Left kidney (tissue), 8 donors: ENCODE measurements around the gene AQP1. TPM values are rescaled to one million over a fixed set of nuclear protein-coding genes. Genes with fewer than 3 reads are reported as not detected.

Experiments used
- DNase-seq: peaks from one replicate; pipeline ENCODE4 v3.0.0-alpha.2; 2013
- long read RNA-seq, 8 donors: transcript quantifications; one replicate each; lab custom pipeline, GENCODE V29; 2026
- polyA plus RNA-seq: library from polyadenylated mRNA; unstranded; fragments of 120-200 nt; gene quantifications from one replicate; pipeline ENCODE4 v1.2.1, GENCODE V29; 2013; ENCODE audit not compliant: insufficient read length

The AQP1 gene
- 184 TPM for polyA plus RNA-seq
- long read RNA-seq, donor 1, transcript AQP1-201 (4 exons, 2,913 nt) = major isoform, 63 of 71 reads
- long read RNA-seq, donor 1, partial matches to known transcripts = 8 of 71 reads
- long read RNA-seq, donor 1, other reads (novel, unspliced or antisense) = 0 of 71 reads
- long read RNA-seq, donor 2, transcript AQP1-201 (4 exons, 2,913 nt) = major isoform, 68 of 68 reads
- long read RNA-seq, donor 2, partial matches to known transcripts = 0 of 68 reads
- long read RNA-seq, donor 2, other reads (novel, unspliced or antisense) = 0 of 68 reads
- long read RNA-seq, donor 3, transcript AQP1-201 (4 exons, 2,913 nt) = major isoform, 29 of 29 reads
- long read RNA-seq, donor 3, partial matches to known transcripts = 0 of 29 reads
- long read RNA-seq, donor 3, other reads (novel, unspliced or antisense) = 0 of 29 reads
- long read RNA-seq, donor 4, transcript AQP1-201 (4 exons, 2,913 nt) = major isoform, 5 of 5 reads
- long read RNA-seq, donor 4, partial matches to known transcripts = 0 of 5 reads
- long read RNA-seq, donor 4, other reads (novel, unspliced or antisense) = 0 of 5 reads
- long read RNA-seq, donor 5, transcript AQP1-201 (4 exons, 2,913 nt) = major isoform, 50 of 50 reads
- long read RNA-seq, donor 5, partial matches to known transcripts = 0 of 50 reads
- long read RNA-seq, donor 5, other reads (novel, unspliced or antisense) = 0 of 50 reads
- long read RNA-seq, donor 6, transcript AQP1-201 (4 exons, 2,913 nt) = major isoform, 35 of 35 reads
- long read RNA-seq, donor 6, partial matches to known transcripts = 0 of 35 reads
- long read RNA-seq, donor 6, other reads (novel, unspliced or antisense) = 0 of 35 reads
- long read RNA-seq, donor 7, transcript AQP1-201 (4 exons, 2,913 nt) = major isoform, 49 of 49 reads
- long read RNA-seq, donor 7, partial matches to known transcripts = 0 of 49 reads
- long read RNA-seq, donor 7, other reads (novel, unspliced or antisense) = 0 of 49 reads
- long read RNA-seq, donor 8, transcript AQP1-201 (4 exons, 2,913 nt) = major isoform, 40 of 40 reads
- long read RNA-seq, donor 8, partial matches to known transcripts = 0 of 40 reads
- long read RNA-seq, donor 8, other reads (novel, unspliced or antisense) = 0 of 40 reads

DNA sequence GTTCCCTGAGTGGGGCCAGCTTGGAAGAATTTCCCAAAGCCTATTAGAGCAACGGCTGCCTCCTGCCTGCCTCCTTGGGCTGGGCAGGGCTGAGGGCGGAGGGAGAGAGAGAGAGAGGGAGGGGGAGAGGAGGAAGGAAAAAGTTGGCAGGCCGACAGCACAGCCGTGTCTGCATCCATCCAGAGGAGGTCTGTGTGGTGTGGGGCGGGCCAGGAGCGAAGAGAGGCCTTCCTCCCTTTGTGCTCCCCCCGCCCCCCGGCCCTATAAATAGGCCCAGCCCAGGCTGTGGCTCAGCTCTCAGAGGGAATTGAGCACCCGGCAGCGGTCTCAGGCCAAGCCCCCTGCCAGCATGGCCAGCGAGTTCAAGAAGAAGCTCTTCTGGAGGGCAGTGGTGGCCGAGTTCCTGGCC, at the start of gene AQP1:
TSS of gene AQP1 (plus strand) at position 293 of the 409 bp plus-strand sequence. CDS start at position 350, 57 bp downstream.
- peak; percentile 56 for DNase-seq

DNA sequence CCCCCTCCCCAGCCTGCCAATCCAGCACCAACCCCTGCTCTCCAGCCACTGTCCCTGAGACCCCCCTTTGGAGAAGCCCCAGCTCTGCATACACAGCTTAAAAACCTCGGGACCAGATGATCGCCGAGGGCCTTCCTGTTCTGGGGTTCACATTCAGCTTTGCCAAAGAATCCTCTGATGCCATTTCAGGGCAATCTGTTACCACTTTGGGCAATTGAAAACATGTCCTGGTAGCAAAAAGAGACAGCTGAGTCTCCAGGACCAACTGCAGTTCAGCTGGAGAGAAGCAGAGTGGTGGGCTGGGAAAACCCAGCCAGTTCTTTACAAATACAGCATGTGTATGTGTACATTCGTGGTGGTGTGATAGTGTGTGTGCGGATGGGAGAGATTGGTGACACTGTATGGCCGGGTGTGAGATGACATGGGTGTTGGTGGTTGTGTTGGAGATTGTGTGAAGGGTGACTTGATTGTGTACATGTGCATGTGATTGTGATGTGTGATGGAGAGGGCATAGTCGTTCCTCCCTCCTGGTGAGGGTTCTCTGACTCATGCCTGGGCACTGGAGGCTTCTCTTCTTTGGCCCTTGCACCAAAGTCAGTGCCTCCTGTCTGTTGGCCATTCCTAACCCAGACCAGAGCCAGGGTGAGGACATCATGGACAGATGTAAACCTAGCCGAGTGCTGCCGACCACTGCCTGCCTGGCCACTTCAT, 48.5 kb upstream of the AQP1 start:
- DNase-seq = no peak

DNA sequence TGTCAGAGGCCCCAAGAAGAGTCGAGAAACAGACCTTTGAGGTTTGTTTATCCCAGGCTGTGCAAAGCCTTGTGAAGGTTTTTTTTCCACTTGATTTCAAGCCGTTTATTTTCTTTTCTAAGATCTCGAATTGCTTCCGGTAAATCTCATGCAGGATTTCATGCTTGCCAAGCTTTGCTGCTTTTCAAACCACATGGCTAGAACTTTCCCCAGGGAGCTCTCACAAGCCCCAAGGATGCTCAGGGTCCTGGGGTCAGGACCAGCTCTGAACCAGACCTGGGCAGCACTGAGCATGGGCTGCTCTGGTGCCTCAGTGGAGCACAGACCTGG, 48.0 kb upstream of the AQP1 start:
- DNase-seq = no peak

DNA sequence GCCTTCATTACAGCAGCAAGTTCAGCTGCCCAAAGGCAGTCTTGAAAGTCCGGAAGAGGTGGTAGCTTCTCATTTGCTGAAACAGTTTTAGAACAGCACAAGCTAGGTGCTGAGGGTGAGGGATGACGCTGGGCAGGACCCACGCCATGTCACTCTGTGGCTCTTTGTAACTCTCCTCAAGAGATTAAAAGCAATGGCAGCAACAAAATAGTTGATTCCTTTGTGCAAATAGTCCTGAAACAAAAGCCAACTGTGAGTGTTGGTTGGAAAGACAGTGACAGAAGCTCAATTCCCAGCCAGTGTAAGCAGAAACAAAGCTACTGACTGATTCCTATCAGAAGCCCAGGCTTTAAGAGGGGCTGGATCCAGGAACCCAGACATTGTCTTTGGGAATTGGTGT, 47.6 kb upstream of the AQP1 start:
- DNase-seq = no peak

DNA sequence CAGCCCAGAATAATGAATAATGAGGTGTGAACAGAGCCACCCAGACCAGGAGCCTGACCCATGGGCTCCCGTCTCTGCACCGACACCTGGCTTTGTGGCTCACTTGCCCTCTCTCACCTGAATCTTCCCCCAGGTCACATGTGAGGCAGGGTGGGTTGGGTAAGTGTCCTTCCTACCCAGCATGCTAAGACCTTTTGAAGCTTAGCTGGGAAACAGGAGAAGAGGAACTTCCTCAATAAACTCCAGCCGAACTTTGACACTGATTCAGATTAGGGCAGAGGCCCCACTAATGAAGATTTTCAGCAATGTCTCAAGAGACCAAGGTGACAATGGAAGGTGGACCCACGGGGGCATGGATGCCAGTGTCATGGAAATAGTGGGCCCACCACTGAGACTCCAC, 46.6 kb upstream of the AQP1 start:
- no peak for DNase-seq

DNA sequence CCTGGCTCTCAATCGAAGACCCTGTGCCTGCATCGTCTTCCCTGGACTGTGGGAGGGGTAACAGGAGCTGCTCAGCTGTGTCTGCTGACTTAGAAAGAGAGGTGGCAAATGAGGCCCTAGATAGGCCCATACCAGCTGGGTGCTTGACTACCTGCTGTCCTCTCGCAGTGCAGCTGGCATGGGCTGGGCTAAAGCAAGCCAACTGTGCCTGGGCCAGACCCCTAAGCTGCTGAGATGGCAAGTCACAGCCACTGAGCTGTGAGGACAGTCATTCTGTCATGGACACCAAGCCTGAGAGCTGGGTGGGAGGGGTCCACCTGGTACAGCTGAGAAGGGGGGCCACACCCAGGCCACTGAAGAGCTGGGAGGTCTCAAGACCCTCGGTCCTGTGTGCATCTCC, 45.8 kb upstream of the AQP1 start:
- DNase-seq = no peak

DNA sequence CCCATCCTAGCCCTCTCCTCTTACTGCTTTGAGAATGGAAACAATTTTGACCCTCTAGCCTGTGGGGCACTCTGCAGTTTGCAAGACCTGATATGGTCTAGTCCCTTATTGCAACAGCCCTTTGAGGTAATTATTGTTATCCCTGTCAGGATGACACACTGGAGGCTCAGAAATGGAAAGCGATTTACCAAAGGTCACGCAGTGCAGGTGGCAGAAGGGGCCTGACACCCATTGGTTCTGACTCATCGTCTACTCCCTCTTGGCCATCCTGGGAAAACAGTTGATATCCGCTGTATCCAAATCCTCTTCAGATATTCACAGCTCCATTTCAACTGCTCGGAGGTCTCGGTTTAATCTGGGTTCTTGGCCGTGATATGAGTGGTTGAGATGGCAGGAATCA, 44.7 kb upstream of the AQP1 start:
- no peak for DNase-seq

DNA sequence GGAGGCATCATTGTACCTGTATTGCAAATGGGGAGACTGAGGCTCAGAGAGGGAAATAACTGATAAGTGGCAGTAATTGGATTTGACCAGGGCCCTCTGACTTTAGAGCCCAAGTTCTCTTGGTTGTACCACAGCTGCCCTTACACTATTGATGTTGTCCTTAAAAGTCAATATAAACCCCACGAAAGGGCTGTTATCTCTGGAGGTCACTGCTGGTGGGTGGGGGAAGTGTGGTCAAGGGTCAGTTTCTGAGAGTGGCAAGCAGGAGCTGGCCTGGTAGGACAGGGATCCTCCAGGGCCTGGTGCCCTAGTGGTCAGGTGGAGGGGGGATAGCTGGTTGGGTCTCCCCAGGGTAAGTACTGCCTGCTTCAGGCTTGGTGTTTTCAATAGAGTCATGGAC, 44.2 kb upstream of the AQP1 start:
- no peak for DNase-seq

DNA sequence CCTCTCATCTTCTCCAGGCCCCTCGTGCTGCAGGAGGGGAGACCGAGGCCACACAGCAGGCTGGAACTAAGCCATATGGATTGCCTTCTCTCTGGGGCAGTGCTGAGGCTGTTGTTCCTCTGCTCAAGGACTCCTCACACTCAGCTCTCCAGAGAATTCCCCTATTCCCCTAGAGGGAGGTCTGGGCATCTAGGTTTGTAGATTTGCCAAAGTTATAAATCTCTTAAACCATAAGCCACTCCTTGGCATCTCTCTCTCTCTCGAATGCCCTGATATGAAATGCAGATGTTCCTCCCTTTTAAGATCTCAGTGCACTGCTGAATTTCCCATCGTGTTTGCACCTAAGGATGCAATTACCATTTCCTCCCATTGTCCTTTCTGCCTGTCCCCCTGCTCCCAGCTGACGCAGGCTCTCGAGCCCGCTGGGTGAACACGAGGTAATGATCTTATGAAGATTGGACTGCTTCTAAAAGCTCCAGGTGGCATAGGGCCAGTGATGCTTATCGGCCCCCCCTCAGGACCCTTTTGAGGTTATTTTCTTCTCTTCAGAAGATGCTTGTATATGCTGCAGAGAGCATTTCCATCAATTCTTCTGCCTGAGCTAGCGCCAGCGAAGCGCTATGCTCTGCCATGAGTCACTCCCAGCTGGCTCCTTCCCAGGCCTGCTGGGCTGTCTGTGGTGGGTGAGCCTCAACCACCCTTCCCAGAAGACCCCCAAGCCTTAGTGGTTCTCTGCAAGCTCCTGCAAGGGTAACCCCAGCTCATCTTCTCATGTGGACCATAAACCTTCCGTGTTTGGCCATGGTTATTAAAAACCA, 41.6 kb upstream of the AQP1 start:
- no peak for DNase-seq

DNA sequence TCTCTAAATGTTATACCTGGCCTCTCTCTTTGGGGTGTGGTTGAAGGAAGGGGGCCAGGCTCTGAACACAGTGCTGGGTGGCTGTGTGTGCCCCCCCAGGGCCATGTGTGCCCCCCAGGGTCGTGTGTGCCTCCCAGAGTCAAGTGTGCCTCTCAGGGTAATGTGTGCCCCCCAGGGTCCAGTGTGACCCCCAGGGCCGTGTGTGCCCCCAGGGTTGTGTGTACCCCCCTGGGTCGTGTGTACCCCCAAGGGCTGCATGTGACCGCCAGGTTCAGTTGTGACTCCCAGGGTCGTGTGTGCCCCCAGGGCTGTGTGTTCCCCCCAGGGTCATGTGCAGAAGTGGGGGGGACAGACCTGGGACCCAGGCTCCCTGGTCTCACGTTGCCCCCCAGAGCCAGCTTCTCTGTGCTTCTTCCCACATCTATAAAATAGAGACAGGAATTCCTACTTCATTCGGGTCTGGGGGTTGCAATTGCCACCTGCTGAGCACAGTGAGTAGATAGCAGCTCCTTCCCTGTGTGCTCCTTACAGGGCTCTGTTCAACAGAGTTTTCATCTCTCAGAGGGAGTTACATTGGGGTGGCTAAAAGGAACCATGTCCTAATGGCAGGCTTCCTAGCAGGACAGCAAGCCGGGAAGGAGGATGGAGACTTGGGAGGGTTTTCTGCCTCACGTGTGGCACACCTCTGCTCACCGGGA, 40.7 kb upstream of the AQP1 start:
- no peak for DNase-seq

DNA sequence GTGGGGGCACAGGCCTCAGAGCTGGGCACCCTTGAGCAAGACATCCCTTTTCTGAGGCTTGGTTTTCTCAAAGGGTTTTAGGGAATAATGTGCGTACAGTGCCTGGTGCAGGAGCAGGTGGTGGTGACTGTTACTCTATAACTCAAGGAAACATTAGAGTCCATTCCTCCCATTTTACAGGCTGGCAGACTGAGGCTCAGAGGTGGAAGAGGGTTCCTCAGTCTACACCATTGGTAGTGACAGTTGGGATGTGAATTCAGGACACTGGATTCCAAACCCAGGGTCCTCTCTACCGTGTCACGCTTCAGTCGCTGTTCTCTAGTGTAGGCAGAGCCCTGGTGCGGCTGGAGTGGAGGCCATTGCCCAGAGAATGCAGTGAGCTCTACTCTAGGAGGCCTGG, 40.0 kb upstream of the AQP1 start:
- DNase-seq = no peak

DNA sequence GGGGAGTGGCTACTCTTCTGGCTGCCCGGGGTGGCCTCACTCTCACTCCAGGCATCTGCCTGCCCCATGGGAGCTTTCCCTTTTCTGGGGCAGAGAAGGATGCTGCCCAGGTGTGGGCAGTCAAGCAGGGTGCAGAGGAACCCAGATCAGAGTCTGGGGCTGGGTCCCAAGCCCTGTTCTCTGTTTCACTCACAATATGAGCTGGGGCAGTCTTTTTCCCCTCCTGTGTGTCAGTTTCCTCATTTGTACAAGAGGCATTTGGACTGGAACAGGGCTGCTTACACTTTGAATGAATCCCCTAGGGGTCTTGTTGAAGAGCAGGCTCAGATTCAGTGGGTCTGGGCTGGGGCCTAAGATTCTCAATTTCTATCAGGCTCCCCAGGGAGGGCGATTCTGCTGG, 38.4 kb upstream of the AQP1 start:
- no peak for DNase-seq

DNA sequence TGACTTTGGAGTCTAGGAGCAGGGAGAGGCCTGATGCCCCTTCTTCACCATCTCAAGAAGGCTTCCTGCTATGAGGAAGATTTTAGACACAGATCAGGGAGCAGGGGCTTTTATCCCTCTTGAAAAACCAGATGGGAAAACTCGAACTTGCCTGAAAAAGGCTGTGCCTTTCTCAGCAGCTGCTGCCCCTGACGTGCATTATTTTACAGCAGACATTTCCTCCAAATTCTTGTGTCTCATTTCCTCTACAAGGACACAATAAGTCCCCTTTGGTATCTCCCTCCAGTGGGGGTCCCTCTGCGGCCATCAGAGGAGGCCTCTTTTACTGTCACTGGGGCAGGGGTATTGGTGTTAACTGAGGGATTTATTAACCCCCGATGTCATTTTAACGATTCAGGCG, 38.0 kb upstream of the AQP1 start:
- DNase-seq = no peak

DNA sequence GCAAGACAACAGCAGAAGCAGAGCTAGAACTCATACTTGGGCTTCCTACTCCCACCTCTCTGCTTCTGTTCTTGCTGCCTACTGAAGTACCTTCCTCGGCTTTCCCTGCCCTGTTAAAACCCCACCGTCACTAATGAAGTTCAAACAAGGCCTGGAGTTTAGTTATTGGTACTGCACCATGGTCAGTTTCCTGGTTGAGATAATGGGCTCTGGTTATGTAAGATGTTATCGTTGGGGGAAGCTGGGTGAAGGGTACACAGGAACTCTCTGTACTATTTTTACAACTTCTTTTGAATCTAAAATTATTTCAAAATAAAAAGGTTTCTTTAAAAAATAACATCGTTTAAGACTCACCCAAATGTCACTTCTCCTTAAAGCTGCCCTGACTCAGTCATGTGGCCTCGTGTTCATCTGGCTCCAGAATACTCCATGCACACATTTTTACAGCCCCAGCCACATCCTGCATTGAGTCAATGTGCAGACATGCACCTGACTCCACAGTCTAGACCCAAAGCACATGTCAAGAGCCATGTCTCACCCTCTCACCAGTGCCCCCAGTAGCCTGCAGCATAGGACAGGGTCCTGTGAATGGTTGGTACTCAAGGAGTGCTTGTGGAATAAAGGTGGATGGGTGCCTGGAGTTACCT, 36.9 kb upstream of the AQP1 start:
- DNase-seq = no peak

DNA sequence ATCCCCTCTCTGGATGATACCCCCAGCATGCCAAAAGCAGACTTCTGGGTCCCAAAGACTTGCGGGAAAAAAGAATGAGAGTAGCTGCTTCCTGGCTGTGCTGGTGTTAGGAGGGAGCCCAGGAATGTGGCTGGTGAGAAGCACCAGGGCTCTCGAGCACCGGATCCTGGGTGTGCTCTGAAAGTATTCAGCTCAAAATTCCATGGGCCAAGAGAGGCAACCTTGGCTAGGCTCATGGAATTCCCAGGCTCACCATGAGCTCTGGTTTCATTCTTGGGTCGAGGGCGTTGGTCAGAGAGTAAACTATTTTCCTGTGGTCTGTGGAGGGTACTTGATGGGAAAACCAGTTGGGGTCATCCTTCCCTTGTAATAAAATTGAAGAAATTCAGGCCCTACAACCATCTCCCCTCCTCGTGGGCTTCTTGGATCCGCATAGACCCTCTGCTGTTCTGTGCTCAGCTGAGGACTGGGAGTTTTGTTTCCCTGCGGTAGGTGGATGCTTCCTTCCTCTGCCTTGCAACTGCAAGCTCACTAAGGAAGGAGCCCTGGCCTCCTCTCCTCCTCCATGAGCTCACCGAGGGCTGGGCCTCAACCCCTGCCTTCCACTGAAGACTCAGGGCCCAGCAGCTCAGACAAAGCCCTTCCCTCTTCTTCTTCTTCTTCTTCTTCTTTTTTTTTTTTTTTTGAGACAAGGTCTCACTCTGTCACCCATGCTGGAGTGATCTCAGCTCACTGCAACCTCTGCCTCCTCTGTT, 34.5 kb upstream of the AQP1 start:
- no peak for DNase-seq

DNA sequence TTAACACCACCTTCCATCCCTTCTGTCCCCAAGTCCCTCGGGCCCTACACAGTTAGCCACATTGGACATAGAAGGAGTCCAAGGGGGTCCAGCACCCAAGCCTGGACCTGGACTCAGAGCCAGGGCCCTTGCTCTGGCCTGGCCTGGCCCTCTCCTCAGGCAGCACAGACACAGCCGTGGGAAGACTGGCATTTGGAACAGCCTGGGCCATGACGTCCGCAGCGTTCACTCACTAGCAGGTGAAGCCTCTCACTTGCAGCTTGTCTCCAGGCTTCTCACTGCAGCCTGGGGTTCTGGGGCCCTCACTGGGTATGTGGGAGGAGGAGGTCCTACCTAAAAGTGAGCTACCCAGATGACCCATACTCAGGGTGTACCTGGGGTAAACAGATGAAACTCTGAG, 33.7 kb upstream of the AQP1 start:
- no peak for DNase-seq

DNA sequence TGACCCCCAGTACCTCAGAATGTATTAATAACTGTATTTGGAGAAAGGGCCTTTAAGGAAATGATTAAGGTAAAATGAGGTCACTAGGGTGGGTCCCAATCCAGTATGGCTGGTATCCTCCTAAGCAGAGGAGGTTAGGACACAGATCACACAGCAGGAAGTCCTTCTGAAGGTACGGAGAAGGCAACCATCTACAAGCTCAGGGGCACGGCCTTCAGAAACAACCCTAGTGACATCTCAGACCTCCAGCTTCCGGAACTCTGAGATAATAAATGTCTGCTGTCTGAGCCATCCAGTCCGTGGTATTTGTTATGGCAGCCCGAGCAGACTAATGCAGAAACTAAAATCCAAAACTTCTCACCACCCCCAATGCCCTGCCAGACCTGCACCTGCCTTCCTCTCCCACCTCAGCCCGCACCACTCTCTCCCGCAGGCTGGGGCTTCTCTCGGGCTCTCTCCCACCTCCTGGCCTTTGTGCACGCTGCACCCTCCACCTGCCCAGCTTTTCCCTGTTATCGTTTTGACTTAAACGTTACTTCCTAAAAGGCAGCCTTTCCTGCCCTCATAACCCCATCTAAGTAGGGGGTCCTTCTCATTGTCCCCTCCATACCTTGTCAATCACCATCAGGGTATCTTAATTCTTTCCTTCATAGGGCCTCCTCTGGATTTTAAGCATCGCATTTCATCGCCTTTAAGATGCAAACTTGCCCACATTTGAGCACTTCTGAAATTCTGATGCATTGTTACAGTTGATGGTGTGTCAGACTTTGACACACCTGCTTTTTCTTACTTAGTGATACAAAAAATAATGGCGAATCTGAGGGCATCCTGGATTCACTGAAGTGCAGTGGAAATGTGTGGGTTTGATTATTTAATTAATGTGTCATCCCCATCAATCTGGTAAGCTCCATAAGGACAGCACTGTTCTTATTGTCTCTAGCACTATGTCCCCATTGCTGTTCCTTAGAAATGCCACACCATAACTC, 32.2 kb upstream of the AQP1 start:
- no peak for DNase-seq

DNA sequence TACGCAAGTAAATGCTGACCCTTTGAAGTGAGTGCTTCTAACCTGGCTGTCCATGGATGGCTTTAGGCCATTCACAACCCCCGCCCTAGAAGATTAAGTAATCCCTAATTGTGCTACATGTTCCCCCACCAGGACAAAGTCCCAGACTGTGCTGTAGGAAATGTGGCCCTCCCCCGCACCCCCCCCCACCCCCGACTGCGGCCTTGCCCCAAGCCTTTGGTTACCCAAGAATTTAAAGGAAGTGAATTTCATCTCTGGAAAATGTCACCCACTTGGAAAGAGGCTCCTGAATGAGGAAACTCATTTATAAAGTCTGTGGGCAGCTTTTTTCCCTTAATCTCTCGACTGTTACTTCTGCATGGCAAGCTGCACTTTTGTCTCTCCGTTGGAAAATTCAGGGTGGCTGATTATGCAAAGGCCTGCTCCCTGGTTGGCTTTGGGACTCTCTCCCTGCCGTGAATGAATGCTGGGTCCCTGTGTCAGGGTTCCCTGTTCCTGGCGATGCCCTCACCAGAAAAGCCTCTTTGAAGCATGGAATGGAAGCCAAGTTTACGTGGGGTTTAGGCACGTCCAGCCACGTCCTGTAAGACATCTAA, 31.4 kb upstream of the AQP1 start:
- DNase-seq = no peak
